22Rv1 (cell line): Measurements from ENCODE around the gene CHMP4A.

ENCODE experiments used
- ZFX ChIP-seq: fragments of 450-650 bp; IDR thresholded peaks from 2 replicates; pipeline ENCODE4 v1.6.1; 2017; ENCODE audit warnings: antibody characterized with exemption, borderline replicate concordance
- TF ChIP-seq, protein P1 (sequence below): fragments of 450-650 bp; IDR thresholded peaks from 2 replicates; pipeline ENCODE4 v1.5.1; 2017; ENCODE audit warnings: mild to moderate bottlenecking

DNA sequence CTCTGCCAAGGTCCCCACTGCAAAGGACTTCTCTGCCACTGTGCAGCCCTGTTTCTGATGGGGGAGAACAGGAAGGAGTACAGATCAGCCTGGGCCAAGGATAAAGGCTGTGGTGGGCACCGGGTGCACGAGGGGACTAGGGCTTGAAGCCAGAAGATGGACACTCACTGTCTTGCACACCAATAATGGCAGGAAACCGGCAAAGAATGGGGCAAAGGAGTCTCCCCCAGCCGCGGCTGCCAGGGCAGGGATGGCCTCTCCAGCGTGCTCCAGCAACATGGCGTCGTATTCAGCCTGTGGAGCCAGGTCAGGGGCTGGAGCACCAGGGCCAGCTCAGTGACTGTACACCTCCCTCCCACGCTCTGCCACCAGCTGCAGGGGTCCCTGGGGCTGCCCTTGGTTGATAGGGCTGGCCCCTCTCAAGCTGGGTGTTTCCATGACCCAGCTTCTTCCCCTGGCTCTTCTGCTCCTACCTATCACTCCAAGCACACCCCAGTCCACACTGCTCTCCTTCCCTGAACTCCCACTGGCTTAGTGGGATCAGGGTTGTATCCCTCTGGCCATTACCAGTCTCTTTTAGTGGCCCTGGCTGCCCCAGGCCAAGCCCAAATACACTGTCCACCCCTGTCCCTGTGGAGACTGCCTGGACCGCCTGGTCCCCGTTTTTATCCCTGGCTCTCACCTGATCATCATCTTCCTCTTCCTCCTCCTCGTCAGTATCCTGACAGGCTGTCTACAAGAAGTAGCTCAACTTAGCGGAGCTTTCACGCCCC lies 31.0 kb downstream of the CHMP4A start:
- TF ChIP-seq, protein P1, sequence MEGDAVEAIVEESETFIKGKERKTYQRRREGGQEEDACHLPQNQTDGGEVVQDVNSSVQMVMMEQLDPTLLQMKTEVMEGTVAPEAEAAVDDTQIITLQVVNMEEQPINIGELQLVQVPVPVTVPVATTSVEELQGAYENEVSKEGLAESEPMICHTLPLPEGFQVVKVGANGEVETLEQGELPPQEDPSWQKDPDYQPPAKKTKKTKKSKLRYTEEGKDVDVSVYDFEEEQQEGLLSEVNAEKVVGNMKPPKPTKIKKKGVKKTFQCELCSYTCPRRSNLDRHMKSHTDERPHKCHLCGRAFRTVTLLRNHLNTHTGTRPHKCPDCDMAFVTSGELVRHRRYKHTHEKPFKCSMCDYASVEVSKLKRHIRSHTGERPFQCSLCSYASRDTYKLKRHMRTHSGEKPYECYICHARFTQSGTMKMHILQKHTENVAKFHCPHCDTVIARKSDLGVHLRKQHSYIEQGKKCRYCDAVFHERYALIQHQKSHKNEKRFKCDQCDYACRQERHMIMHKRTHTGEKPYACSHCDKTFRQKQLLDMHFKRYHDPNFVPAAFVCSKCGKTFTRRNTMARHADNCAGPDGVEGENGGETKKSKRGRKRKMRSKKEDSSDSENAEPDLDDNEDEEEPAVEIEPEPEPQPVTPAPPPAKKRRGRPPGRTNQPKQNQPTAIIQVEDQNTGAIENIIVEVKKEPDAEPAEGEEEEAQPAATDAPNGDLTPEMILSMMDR, result no peak
- TF ChIP-seq ZFX, result no peak
